Endothelial cell of umbilical vein (primary cell): ENCODE results near the gene OSBPL1A. TPM values are rescaled to one million over a fixed set of nuclear protein-coding genes. Genes with fewer than 3 reads are reported as not detected.

Experiments used
- BruUV-seq: library from RNA; stranded (reverse); fragments of 400-500 nt; replicated peaks from 2 replicates; lab custom pipeline; 2021; lab: Mats Ljungman, UMichigan
- CTCF ChIA-PET: fragments of 300-600, 350-600 bp; sonication (Branson Sonifier 250); formaldehyde crosslinking; loops from one replicate; lab custom pipeline; 2021; ENCODE audit warnings: antibody characterized with exemption, inconsistent platforms; lab: Charles Lee
- POLR2A ChIA-PET: fragments of 300-600, 350-600 bp; sonication (Branson Sonifier 250); formaldehyde crosslinking; loops from one replicate; lab custom pipeline; 2021; ENCODE audit warnings: antibody characterized with exemption, inconsistent platforms; lab: Charles Lee
- DNase-seq: peaks from one replicate; pipeline ENCODE4 v3.0.0-alpha.2; 2011; ENCODE audit warnings: low read depth, low spot score
- FAIRE-seq: peaks from 2 replicates; lab custom pipeline; 2011; peaks lifted over from hg19 to GRCh38; lab: Jason Lieb, UNC
- H2AFZ ChIP-seq: 2 replicates; pipeline ENCODE4 v1.6.0; 2012; ENCODE audit warnings: low read depth, low read length, control low read depth, inconsistent platforms
- H3K27ac ChIP-seq: 2 replicates; pipeline ENCODE4 v1.5.1; 2011; ENCODE audit warnings: low read depth, mild to moderate bottlenecking, control low read depth, low read length, moderate library complexity; ENCODE audit not compliant: insufficient read depth
- H3K27me3 ChIP-seq, 2 experiments: 2 replicates each; pipeline versions ENCODE4 v1.6.0 to v1.6.1; 2011; ENCODE audit warnings: low read length in 2 of 2, mixed read lengths in 1 of 2; ENCODE audit not compliant: control insufficient read depth in 2 of 2, insufficient read depth in 2 of 2
- H3K36me3 ChIP-seq, 2 experiments: 2 replicates in 1 of 2; 3 replicates in 1 of 2; pipeline ENCODE4 v1.5.1; 2011; ENCODE audit warnings: low read length in 2 of 2, mild to moderate bottlenecking in 1 of 2, moderate library complexity in 1 of 2; ENCODE audit not compliant: control insufficient read depth in 2 of 2, insufficient read depth in 2 of 2; ENCODE audit errors: extremely low read depth in 1 of 2
- H3K4me1 ChIP-seq: 3 replicates; pipeline ENCODE4 v1.5.1; 2011; ENCODE audit warnings: mild to moderate bottlenecking, low read length; ENCODE audit not compliant: control insufficient read depth, insufficient read depth; ENCODE audit errors: extremely low read depth
- H3K4me2 ChIP-seq: 2 replicates; pipeline ENCODE4 v1.6.1; 2011; ENCODE audit warnings: low read length, control low read depth, mixed read lengths; ENCODE audit not compliant: insufficient read depth
- H3K4me3 ChIP-seq, 3 experiments: fragments of 200-600 bp in 1 of 3; sonication (generic), shearing (Covaris generic) in 1 of 3; replicated peaks in 1 of 3; 2 replicates each; pipeline ENCODE4 v1.5.1; 2011 to 2016; ENCODE audit warnings: control low read depth in 3 of 3, low read length in 3 of 3, mild to moderate bottlenecking in 2 of 3, inconsistent platforms in 1 of 3, low read depth in 1 of 3, moderate library complexity in 1 of 3; ENCODE audit not compliant: insufficient read depth in 1 of 3
- H3K79me2 ChIP-seq: 2 replicates; pipeline ENCODE4 v1.6.0; 2012; ENCODE audit warnings: low read length, inconsistent platforms; ENCODE audit not compliant: control insufficient read depth, insufficient read depth
- H3K9ac ChIP-seq: replicated peaks from 2 replicates; pipeline ENCODE3; 2011; ENCODE audit warnings: low read length, control low read depth; ENCODE audit not compliant: insufficient read depth; ENCODE audit errors: extremely low read depth
- H3K9me1 ChIP-seq: replicated peaks from 3 replicates; pipeline ENCODE4 v1.6.0; 2011; ENCODE audit warnings: mild to moderate bottlenecking, low read length; ENCODE audit not compliant: control insufficient read depth, insufficient read depth; ENCODE audit errors: extremely low read depth
- H3K9me3 ChIP-seq: replicated peaks from 2 replicates; pipeline ENCODE4 v1.5.1; 2012; ENCODE audit warnings: low read length, inconsistent platforms; ENCODE audit not compliant: control insufficient read depth, insufficient read depth
- H4K20me1 ChIP-seq: replicated peaks from 2 replicates; pipeline ENCODE3; 2011; ENCODE audit warnings: mild to moderate bottlenecking, low read length; ENCODE audit not compliant: control insufficient read depth, insufficient read depth; ENCODE audit errors: extremely low read depth
- CTCF ChIP-seq, 2 donors: IDR thresholded peaks; 1 replicate in 1 of 2; 2 replicates in 1 of 2; pipeline ENCODE4 v1.5.1; 2011; ENCODE audit warnings: low read length in 2 of 2, mild to moderate bottlenecking in 2 of 2, moderate library complexity in 2 of 2, control low read depth in 1 of 2, inconsistent platforms in 1 of 2, low read depth in 1 of 2; ENCODE audit not compliant: insufficient read depth in 1 of 2; ENCODE audit errors: extremely low read depth in 1 of 2
- EZH2 ChIP-seq: IDR thresholded peaks from 2 replicates; pipeline ENCODE4 v1.6.1; 2012; ENCODE audit warnings: borderline replicate concordance, low read depth, mild to moderate bottlenecking, moderate library complexity, low read length, inconsistent platforms; ENCODE audit not compliant: severe bottlenecking
- FOS ChIP-seq: IDR thresholded peaks from 2 replicates; pipeline ENCODE4 v1.6.1; 2011; ENCODE audit warnings: mild to moderate bottlenecking, low read length, moderate library complexity, borderline replicate concordance; ENCODE audit not compliant: insufficient read depth
- MYC ChIP-seq: IDR thresholded peaks from one replicate; pipeline ENCODE4 v1.6.1; 2011; ENCODE audit warnings: mild to moderate bottlenecking, low read depth, low read length
- POLR2A ChIP-seq: IDR thresholded peaks from 2 replicates; pipeline ENCODE4 v1.6.1; 2012; ENCODE audit warnings: low read depth, mild to moderate bottlenecking, control low read depth, low read length
- POLR2AphosphoS5 ChIP-seq: IDR thresholded peaks from 2 replicates; pipeline ENCODE4 v1.6.1; 2012; ENCODE audit warnings: low read depth, mild to moderate bottlenecking, control low read depth, low read length, moderate library complexity; ENCODE audit not compliant: insufficient read depth
- dilution Hi-C: fragments of 300-500 bp; cut with MboI; formaldehyde crosslinking; loops from one replicate; pipeline ENCODE4 v1.15.0; 2019; ENCODE audit warnings: low sequenced_read_pairs; ENCODE audit not compliant: extremely low pct_ligation_motif_present
- intact Hi-C: fragments of 100-400 bp; cut with micrococcal nuclease; formaldehyde crosslinking; loops from one replicate; pipeline ENCODE4 v1.10.0; 2022
- polyA plus RNA-seq, 4 experiments: library from polyadenylated mRNA; depleted of rRNA in 3 of 4; stranded (reverse) in 3 of 4; unstranded in 1 of 4; fragments of >200 nt; gene quantifications; 2 replicates each; pipeline versions ENCODE4 v1.2.1 to v1.2.3, GENCODE V29; 2011 to 2012; ENCODE audit warnings: missing spikeins in 1 of 4
- total RNA-seq: library from RNA; stranded (reverse); gene quantifications from 2 replicates; pipeline ENCODE4 v1.2.3, GENCODE V29; 2021
- TF ChIP-seq, protein P1 (sequence below): IDR thresholded peaks from 2 replicates; pipeline ENCODE4 v1.6.1; 2011; ENCODE audit not compliant: insufficient read depth, insufficient read length

OSBPL1A gene
- total and polyA plus RNA-seq, 2 donors (not counting 3 experiments of a cell fraction or from before 2014, with no cell fraction given), result 6.4 to 16.5 TPM

- Histone ChIP-seq H3K9me3 (no peaks in the 10 kb centered on the region), H3K36me3 (no peaks in the 10 kb centered on the region), H3K27me3 (no peaks in the 10 kb centered on the region), H3K27ac (no peak overlapping the region), H3K4me1 (peaks cover 12% of the 10 kb centered on the region), H4K20me1 (no peaks in the 10 kb centered on the region), H3K4me3 (no peak overlapping the region), H3K79me2 (no peaks in the 10 kb centered on the region), H2AFZ (no peak overlapping the region), H3K4me2 (no peak overlapping the region), H3K9ac (no peak overlapping the region), H3K9me1 (no peaks in the 10 kb centered on the region)
- intact Hi-C loops (no loop called here), dilution Hi-C loops (no loop called here)
- POLR2A ChIA-PET, result no interaction called here
- no peak for DNase-seq
- no peak for FAIRE-seq
- BruUV-seq, result no TSS peak
- TF ChIP-seq POLR2AphosphoS5 (no peak), CTCF (IDR thresholded peaks at IDR 0.05; ENCODE audit: extremely low read depth in 1 of 2, insufficient read depth in 1 of 2, low read depth in 1 of 2, low read length in 2 of 2) (no peak), FOS (no peak), EZH2 (no peak), POLR2A (no peak), MYC (no peak)
- TF ChIP-seq, protein P1, sequence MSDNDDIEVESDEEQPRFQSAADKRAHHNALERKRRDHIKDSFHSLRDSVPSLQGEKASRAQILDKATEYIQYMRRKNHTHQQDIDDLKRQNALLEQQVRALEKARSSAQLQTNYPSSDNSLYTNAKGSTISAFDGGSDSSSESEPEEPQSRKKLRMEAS, result no peak
- CTCF ChIA-PET, result interaction anchor here (1.5 to 2.8 kb wide), 4 partner anchors 8 to 146 kb away, joined by 4 to 13 read pairs (median 8); no protein-coding TSS in a partner anchor
These were observed 183.5 kb downstream of the OSBPL1A start for GRCh38 chr18:24214144-24214543.
